ENCODE results near the gene OTUB2. TPM values are rescaled to one million over a fixed set of nuclear protein-coding genes. Genes with fewer than 3 reads are reported as not detected.

The OTUB2 gene
- total and polyA plus RNA-seq, 8 donors: 0.30 to 1.3 (median 0.66) TPM

- no peak for DNase-seq
Observed at GRCh38 chr14:94041551-94042346, 15.6 kb downstream of the OTUB2 start.

DNA sequence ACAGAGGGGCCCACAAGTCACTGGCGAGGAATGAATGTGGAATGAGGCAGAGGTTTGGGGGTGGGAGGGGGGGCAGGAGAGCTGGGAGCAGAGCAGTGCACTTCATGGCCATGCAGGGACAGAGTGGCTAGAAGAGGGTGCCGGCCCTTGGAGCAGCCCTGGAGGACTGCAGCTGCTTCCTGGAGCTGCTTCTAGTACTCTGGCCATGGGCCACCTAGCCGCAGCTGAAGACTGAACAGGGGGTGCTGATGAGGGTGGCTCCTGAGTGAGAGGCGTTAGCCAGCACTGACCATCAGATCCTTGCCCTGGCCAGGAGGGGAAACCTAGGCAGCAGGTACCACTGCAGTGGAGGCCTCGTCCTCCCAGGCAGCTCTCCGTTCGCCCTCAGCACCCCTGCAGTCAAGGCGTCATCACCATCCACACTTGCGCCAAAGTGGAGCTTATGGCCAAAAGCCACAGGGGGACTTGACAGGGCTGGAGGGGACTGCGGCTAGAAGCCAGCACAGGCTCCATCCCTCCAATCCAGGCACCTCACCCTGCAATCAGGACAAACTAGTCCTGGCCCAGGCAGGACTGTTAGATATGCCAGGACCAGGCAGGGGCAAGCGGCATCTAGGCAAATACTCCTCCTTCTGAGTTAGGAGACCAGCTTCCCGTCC lies 16.4 kb downstream of the OTUB2 start:
- 72 to 75% methylated on average over 12 of the region's 12 CpGs for WGBS, 2 donors
- H3K27ac ChIP-seq: no peak overlapping the region
- H3K36me3 ChIP-seq: peaks cover 0 to 21% (median 7%) of the 10 kb centered on the region in 3 donors
- TF ChIP-seq CTCF (IDR thresholded peaks at IDR 0.05): no peak
- peak in 1 of 4 donors; percentile 40 for ATAC-seq
- H3K9me3 ChIP-seq: no peaks in the 10 kb centered on the region
- intact Hi-C loops (cut with DNase I): no loop called here
- FAIRE-seq: no peak
- no peak for DNase-seq
- no peaks in the 10 kb centered on the region for H3K27me3 ChIP-seq
- H3K4me3 ChIP-seq: no peak overlapping the region
- H3K4me1 ChIP-seq: no peaks in the 10 kb centered on the region

More at GRCh38 chr14:94041551-94042346, 15.6 kb downstream of the OTUB2 start:
- ATAC-seq: peak in 3 of 4 donors; percentile 28 to 66 (median 56)
- FAIRE-seq: no peak
- H3K36me3 ChIP-seq: peaks cover 0 to 12% (median 1%) of the 10 kb centered on the region in 3 donors
- H3K27me3 ChIP-seq: no peaks in the 10 kb centered on the region
- 71 to 78% methylated on average over 18 of the region's 18 CpGs for WGBS, 2 donors
- no peak overlapping the region for H3K27ac ChIP-seq
- intact Hi-C loops (cut with DNase I): no loop called here
- no peak overlapping the region for H3K4me3 ChIP-seq
- H3K9me3 ChIP-seq: no peaks in the 10 kb centered on the region
- no peak for TF ChIP-seq CTCF (IDR thresholded peaks at IDR 0.05)
- no peaks in the 10 kb centered on the region for H3K4me1 ChIP-seq

GRCh38 chr14:94043111-94043755 lies 17.1 kb downstream of the OTUB2 start:
- ATAC-seq: no peak
- Histone ChIP-seq H3K4me3 (no peak overlapping the region), H3K27ac (no peak overlapping the region), H3K4me1 (no peaks in the 10 kb centered on the region), H3K36me3 (peaks cover 0 to 27% (median 11%) of the 10 kb centered on the region in 3 donors), H3K9me3 (no peaks in the 10 kb centered on the region), H3K27me3 (no peaks in the 10 kb centered on the region)
- intact Hi-C loops (cut with DNase I): no loop called here
- no peak for TF ChIP-seq CTCF (IDR thresholded peaks at IDR 0.05)
- 82 to 83% methylated on average over 13 of the region's 13 CpGs for WGBS, 2 donors
- DNase-seq: peak in 1 of 6 donors; percentile 51
- FAIRE-seq: no peak

GRCh38 chr14:94043756-94044475 lies 17.8 kb downstream of the OTUB2 start:
- FAIRE-seq: no peak
- H3K27ac ChIP-seq: no peak overlapping the region
- no peak for TF ChIP-seq CTCF (IDR thresholded peaks at IDR 0.05)
- intact Hi-C loops (cut with DNase I): no loop called here
- H3K4me1 ChIP-seq: no peaks in the 10 kb centered on the region
- no peaks in the 10 kb centered on the region for H3K27me3 ChIP-seq
- no peak for DNase-seq
- 90 to 91% methylated on average over 12 to 14 of the region's 14 CpGs for WGBS, 2 donors
- H3K36me3 ChIP-seq: peaks cover 0 to 34% (median 18%) of the 10 kb centered on the region in 3 donors
- ATAC-seq: peak in 1 of 4 donors; percentile 3
- no peak overlapping the region for H3K4me3 ChIP-seq
- no peaks in the 10 kb centered on the region for H3K9me3 ChIP-seq

All from pancreas (tissue), 10 donors.